HG03064 (cell line): ENCODE data around the gene B3GALT5.
"Not testable (repeated sequence)": the region's sequence is repeated elsewhere in the genome, so short reads cannot be mapped to it uniquely, and the experiment has no call there.

Experiments used
- ATAC-seq: cut with Tn5 transposase; IDR thresholded peaks from one replicate; pipeline ENCODE4 v1.9.1; 2021; ENCODE audit warnings: low read depth; ENCODE audit not compliant: unreplicated experiment

B3GALT5 gene

GRCh38 chr21:39612233-39613040, at the start of gene B3GALT5:
TSS of gene B3GALT5 (plus strand) at chr21:39612940. CDS start at chr21:39660560, 47,620 bp downstream.
- ATAC-seq, result no peak

GRCh38 chr21:39564200-39564599, 48.5 kb upstream of the B3GALT5 start:
- ATAC-seq, result no peak

- ATAC-seq, result no peak
These were observed 45.4 kb upstream of the B3GALT5 start for GRCh38 chr21:39567180-39567972.

GRCh38 chr21:39568361-39568760, 44.4 kb upstream of the B3GALT5 start:
- no peak for ATAC-seq

- ATAC-seq, result no peak
These were observed 37.0 kb upstream of the B3GALT5 start for GRCh38 chr21:39575775-39576174.

GRCh38 chr21:39576518-39577128, 36.1 kb upstream of the B3GALT5 start:
- ATAC-seq, result no peak

GRCh38 chr21:39579734-39580332, 32.9 kb upstream of the B3GALT5 start:
- ATAC-seq, result no peak

GRCh38 chr21:39580744-39581143, 32.0 kb upstream of the B3GALT5 start:
- no peak for ATAC-seq

- no peak for ATAC-seq
These were observed 31.3 kb upstream of the B3GALT5 start for GRCh38 chr21:39581414-39581813.

- ATAC-seq, result no peak
These were observed 30.0 kb upstream of the B3GALT5 start for GRCh38 chr21:39582749-39583148.

- ATAC-seq, result not testable (repeated sequence)
These were observed 29.2 kb upstream of the B3GALT5 start for GRCh38 chr21:39583586-39583985.

GRCh38 chr21:39587376-39587775, 25.4 kb upstream of the B3GALT5 start:
- ATAC-seq, result no peak

- no peak for ATAC-seq
These were observed 23.9 kb upstream of the B3GALT5 start for GRCh38 chr21:39588884-39589283.

- ATAC-seq, result no peak
These were observed 19.2 kb upstream of the B3GALT5 start for GRCh38 chr21:39593522-39593921.

GRCh38 chr21:39595465-39595864, 17.3 kb upstream of the B3GALT5 start:
- ATAC-seq, result no peak

- no peak for ATAC-seq
These were observed 15.1 kb upstream of the B3GALT5 start for GRCh38 chr21:39597595-39597994.

GRCh38 chr21:39599191-39599970, 13.4 kb upstream of the B3GALT5 start:
- ATAC-seq, result no peak

- no peak for ATAC-seq
These were observed 11.4 kb upstream of the B3GALT5 start for GRCh38 chr21:39601187-39601928.

GRCh38 chr21:39602076-39602689, 10.6 kb upstream of the B3GALT5 start:
- ATAC-seq, result no peak
